IMR-90 (cell line): ENCODE results near the gene NDUFB7. TPM values are rescaled to one million over a fixed set of nuclear protein-coding genes. Genes with fewer than 3 reads are reported as not detected.

Experiments used
- ATAC-seq: fragments of 200-7000 bp; cut with Tn5 transposase; 2 replicates; pipeline ENCODE4 v1.9.1; 2020; ENCODE audit warnings: low read depth, mild to moderate bottlenecking, moderate library complexity
- BruUV-seq: library from RNA; stranded (reverse); fragments of 400-500 nt; replicated peaks from 2 replicates; lab custom pipeline; 2021; lab: Mats Ljungman, UMichigan
- CTCF ChIA-PET: fragments of 300-600 bp; formaldehyde crosslinking; extraction: SDS; loops from one replicate; lab custom pipeline; 2021; ENCODE audit warnings: antibody characterized with exemption; lab: Yijun Ruan, JAX
- POLR2A ChIA-PET: fragments of 300-600 bp; sonication (Branson Sonifier 250); formaldehyde crosslinking; loops from one replicate; lab custom pipeline; 2022; ENCODE audit warnings: antibody characterized with exemption; ENCODE audit not compliant: unreplicated experiment; lab: Charles Lee
- DNase-seq: peaks from one replicate; pipeline ENCODE4 v3.0.0; 2013
- H2AFZ ChIP-seq: replicated peaks from 2 replicates; pipeline ENCODE3; 2013; ENCODE audit warnings: low read length, mild to moderate bottlenecking; ENCODE audit not compliant: poor library complexity
- H2AK5ac ChIP-seq: 2 replicates; pipeline ENCODE4 v1.6.1; 2013; ENCODE audit warnings: low read depth, low read length, inconsistent platforms
- H2AK9ac ChIP-seq: replicated peaks from 2 replicates; pipeline ENCODE3; 2013; ENCODE audit warnings: mild to moderate bottlenecking, low read depth, low read length, moderate library complexity; ENCODE audit not compliant: poor library complexity
- H2BK120ac ChIP-seq: 2 replicates; pipeline ENCODE4 v1.6.1; 2013; ENCODE audit warnings: low read depth, low read length, inconsistent platforms
- H2BK15ac ChIP-seq: 3 replicates; pipeline ENCODE4 v1.6.1; 2013; ENCODE audit warnings: low read depth, low read length, inconsistent platforms
- H2BK20ac ChIP-seq: 2 replicates; pipeline ENCODE4 v1.6.1; 2013; ENCODE audit warnings: low read depth, mild to moderate bottlenecking, inconsistent platforms, low read length, moderate library complexity
- H2BK5ac ChIP-seq: 2 replicates; pipeline ENCODE4 v1.6.1; 2013; ENCODE audit warnings: mild to moderate bottlenecking, low read depth, low read length, inconsistent platforms; ENCODE audit not compliant: poor library complexity, severe bottlenecking
- H3K14ac ChIP-seq: replicated peaks from 2 replicates; pipeline ENCODE4 v1.6.1; 2013; ENCODE audit warnings: low read depth, low read length, inconsistent platforms
- H3K18ac ChIP-seq: 2 replicates; pipeline ENCODE4 v1.6.1; 2013; ENCODE audit warnings: low read depth, low read length, control low read depth
- H3K23ac ChIP-seq: 2 replicates; pipeline ENCODE4 v1.6.1; 2013; ENCODE audit warnings: low read depth, low read length, inconsistent platforms
- H3K27ac ChIP-seq: 2 replicates; pipeline ENCODE4 v1.5.1; 2013; ENCODE audit warnings: mild to moderate bottlenecking, control low read depth, low read length; ENCODE audit not compliant: insufficient read depth
- H3K27me3 ChIP-seq: 2 replicates; pipeline ENCODE4 v1.6.1; 2013; ENCODE audit warnings: low read length; ENCODE audit not compliant: control insufficient read depth, insufficient read depth
- H3K36me3 ChIP-seq: 2 replicates; pipeline ENCODE4 v1.6.1; 2013; ENCODE audit warnings: low read length, mixed read lengths; ENCODE audit not compliant: control insufficient read depth, insufficient read depth
- H3K4ac ChIP-seq: 2 replicates; pipeline ENCODE4 v1.6.1; 2013; ENCODE audit warnings: low read depth, low read length, inconsistent platforms
- H3K4me1 ChIP-seq: 2 replicates; pipeline ENCODE4 v1.6.1; 2013; ENCODE audit warnings: low read length, mixed read lengths; ENCODE audit not compliant: control insufficient read depth, insufficient read depth
- H3K4me2 ChIP-seq: 2 replicates; pipeline ENCODE4 v1.6.1; 2013; ENCODE audit warnings: low read depth, mild to moderate bottlenecking, control low read depth, low read length, moderate library complexity
- H3K4me3 ChIP-seq: 2 replicates; pipeline ENCODE4 v1.5.1; 2013; ENCODE audit warnings: low read depth, mild to moderate bottlenecking, control low read depth, low read length, moderate library complexity; ENCODE audit not compliant: insufficient read depth
- H3K56ac ChIP-seq: 2 replicates; pipeline ENCODE4 v1.6.1; 2013; ENCODE audit warnings: low read length, inconsistent platforms; ENCODE audit not compliant: insufficient read depth; ENCODE audit errors: extremely low read depth
- H3K79me1 ChIP-seq, 2 experiments: 2 replicates each; pipeline ENCODE4 v1.6.1; 2013; ENCODE audit warnings: low read length in 2 of 2, inconsistent platforms in 1 of 2, low read depth in 1 of 2
- H3K9ac ChIP-seq: 2 replicates; pipeline ENCODE4 v1.6.1; 2013; ENCODE audit warnings: low read depth, low read length, control low read depth
- H3K9me1 ChIP-seq: 2 replicates; pipeline ENCODE4 v1.6.1; 2013; ENCODE audit warnings: low read length, inconsistent platforms; ENCODE audit not compliant: insufficient read depth
- H3K9me3 ChIP-seq: 2 replicates; pipeline ENCODE4 v1.6.1; 2013; ENCODE audit warnings: low read length; ENCODE audit not compliant: control insufficient read depth, insufficient read depth
- H4K20me1 ChIP-seq: 2 replicates; pipeline ENCODE4 v1.6.1; 2013; ENCODE audit warnings: low read length, inconsistent platforms; ENCODE audit not compliant: insufficient read depth
- H4K5ac ChIP-seq: 2 replicates; pipeline ENCODE4 v1.6.1; 2013; ENCODE audit warnings: mild to moderate bottlenecking, low read depth, low read length, control low read depth
- H4K8ac ChIP-seq, 2 experiments: 2 replicates each; pipeline ENCODE4 v1.6.1; 2013; ENCODE audit warnings: low read depth in 2 of 2, low read length in 2 of 2, control low read depth in 1 of 2, inconsistent platforms in 1 of 2
- H4K91ac ChIP-seq: 2 replicates; pipeline ENCODE4 v1.6.1; 2013; ENCODE audit warnings: low read depth, low read length, inconsistent platforms; ENCODE audit not compliant: insufficient read depth
- BHLHE40 ChIP-seq: fragments of 150-350 bp; IDR thresholded peaks from 2 replicates; pipeline ENCODE4 v1.6.1; 2016; ENCODE audit warnings: mild to moderate bottlenecking, low read depth, low read length
- CEBPB ChIP-seq: IDR thresholded peaks from 2 replicates; pipeline ENCODE4 v1.6.1; 2012; ENCODE audit warnings: low read depth, low read length, improper control_type of control experiment
- CHD1 ChIP-seq: IDR thresholded peaks from 2 replicates; pipeline ENCODE4 v1.6.1; 2012; ENCODE audit warnings: low read depth, low read length, improper control_type of control experiment
- CTCF ChIP-seq: conservative IDR thresholded peaks from 2 replicates; pipeline ENCODE4 v1.5.1; 2012; ENCODE audit warnings: mild to moderate bottlenecking, low read depth, low read length, improper control_type of control experiment
- ELK1 ChIP-seq: fragments of 150-350 bp; IDR thresholded peaks from 2 replicates; pipeline ENCODE4 v1.6.1; 2016; ENCODE audit warnings: low read depth, mild to moderate bottlenecking, low read length, moderate library complexity, borderline replicate concordance
- FOS ChIP-seq: fragments of 150-350 bp; IDR thresholded peaks from 2 replicates; pipeline ENCODE4 v1.6.1; 2016; ENCODE audit warnings: low read depth, low read length
- MAFK ChIP-seq: IDR thresholded peaks from 2 replicates; pipeline ENCODE4 v1.6.1; 2012; ENCODE audit warnings: low read depth, low read length, improper control_type of control experiment
- MXI1 ChIP-seq: IDR thresholded peaks from 2 replicates; pipeline ENCODE4 v1.6.1; 2012; ENCODE audit warnings: low read depth, mild to moderate bottlenecking, low read length, moderate library complexity, borderline replicate concordance
- POLR2A ChIP-seq: IDR thresholded peaks from 2 replicates; pipeline ENCODE4 v1.6.1; 2012; ENCODE audit warnings: mild to moderate bottlenecking, low read depth, low read length
- RAD21 ChIP-seq: IDR thresholded peaks from 2 replicates; pipeline ENCODE4 v1.6.1; 2012; ENCODE audit warnings: low read length, improper control_type of control experiment
- RCOR1 ChIP-seq: IDR thresholded peaks from 2 replicates; pipeline ENCODE4 v1.6.1; 2012; ENCODE audit warnings: mild to moderate bottlenecking, low read length, improper control_type of control experiment; ENCODE audit not compliant: insufficient replicate concordance
- RFX5 ChIP-seq: IDR thresholded peaks from 2 replicates; pipeline ENCODE4 v1.8.0; 2012; ENCODE audit warnings: low read depth, mild to moderate bottlenecking, low read length, moderate library complexity
- SMC3 ChIP-seq: fragments of 150-350 bp; IDR thresholded peaks from 2 replicates; pipeline ENCODE4 v1.6.1; 2016; ENCODE audit warnings: low read depth, mild to moderate bottlenecking, antibody characterized with exemption, low read length, moderate library complexity
- USF2 ChIP-seq: fragments of 150-350 bp; IDR thresholded peaks from 2 replicates; pipeline ENCODE4 v1.6.1; 2017; ENCODE audit warnings: mild to moderate bottlenecking, antibody characterized with exemption, low read length, low read depth
- WGBS, 2 experiments: methylation state at CpG; one replicate each; pipeline versions ENCODE4 v1.1.5 to v1.1.7; 2013; ENCODE audit warnings: missing lambda C conversion rate in 2 of 2; ENCODE audit not compliant: insufficient read length in 1 of 2; ENCODE audit errors: extremely low coverage in 2 of 2; 5-methylcytosine and 5-hydroxymethylcytosine counted together
- dilution Hi-C: fragments of 300-500 bp; cut with HindIII; formaldehyde crosslinking; loops from one replicate; pipeline ENCODE4 v1.14.3; 2018; ENCODE audit warnings: low sequenced_read_pairs; ENCODE audit not compliant: unreplicated experiment
- in situ Hi-C: fragments of 300-500 bp; cut with MboI; formaldehyde crosslinking; loops from 3 replicates; pipeline ENCODE4 v1.14.3; 2019; ENCODE audit warnings: low sequenced_read_pairs, inconsistent platforms, mixed read lengths
- intact Hi-C: fragments of 100-400 bp; cut with micrococcal nuclease; formaldehyde crosslinking; loops from 2 replicates; pipeline ENCODE4 v1.10.0; 2022
- polyA plus RNA-seq, 3 experiments: library from polyadenylated mRNA; depleted of rRNA; stranded (reverse); fragments of >200 nt; gene quantifications; 2 replicates each; pipeline ENCODE4 v1.2.3, GENCODE V29; 2012; ENCODE audit warnings: low replicate concordance in 1 of 3
- total RNA-seq: library from RNA; depleted of rRNA; stranded (reverse); fragments of >200 nt; gene quantifications from 2 replicates; pipeline ENCODE4 v1.2.3, GENCODE V29; 2012

The NDUFB7 gene
- total and polyA plus RNA-seq, 2 of the 4 experiments (the other 2 are of a cell fraction): 436 to 523 TPM

- H3K4me3 ChIP-seq: peak within 1 kb of the TSS; percentile 80
- dilution Hi-C loops (no loop called here), in situ Hi-C loops (no loop called here), intact Hi-C loops (no loop called here)
- peaks cover 2% of the 10 kb centered on the region; the same call in 1 of the 2 replicates for H3K4me1 ChIP-seq
- H3K56ac ChIP-seq: peak within 1 kb of the TSS; percentile 47
- H3K9ac ChIP-seq: peak within 1 kb of the TSS; percentile 89
- H3K36me3 ChIP-seq: no peaks in the 10 kb centered on the region
- peak within 1 kb of the TSS; percentile 14; the same call in 1 of the 2 replicates for H3K18ac ChIP-seq
- peaks cover 10 to 36% of the 10 kb centered on the region in 2 experiments; a peak in 3 of 4 replicates for H3K79me1 ChIP-seq
- peak within 1 kb of the TSS; percentile 73 for H3K4ac ChIP-seq
- DNase-seq (peak; percentile 100), ATAC-seq (peak; percentile 99)
- peak within 1 kb of the TSS; percentile 78 for H3K27ac ChIP-seq
- no peak within 1 kb of the TSS for H2BK20ac ChIP-seq
- 0 out of 2 replicates have a peak within 1 kb of the TSS, but pooled peaks have one; percentile 13 for H2BK120ac ChIP-seq
- H4K5ac ChIP-seq: peak within 1 kb of the TSS; percentile 69
- H3K23ac ChIP-seq: peak within 1 kb of the TSS; percentile 77; the same call in 1 of the 2 replicates
- H2AK5ac ChIP-seq: peak within 1 kb of the TSS; percentile 34; the same call in 1 of the 2 replicates
- H3K4me2 ChIP-seq: peak within 1 kb of the TSS; percentile 92
- H3K9me3 ChIP-seq: no peaks in the 10 kb centered on the region
- H2BK5ac ChIP-seq: peak within 1 kb of the TSS; percentile 60
- peak within 1 kb of the TSS; percentile 87 for H2AK9ac ChIP-seq
- ChIA-PET CTCF (no interaction called here), POLR2A (no interaction called here)
- no peaks in the 10 kb centered on the region for H3K27me3 ChIP-seq
- peak within 1 kb of the TSS; percentile 10; the same call in 1 of the 2 replicates for H4K91ac ChIP-seq
- peaks cover 3% of the 10 kb centered on the region; the same call in 1 of the 2 replicates for H4K20me1 ChIP-seq
- no TSS peak for BruUV-seq
- H3K9me1 ChIP-seq: peaks cover 5% of the 10 kb centered on the region; the same call in 1 of the 2 replicates
- H4K8ac ChIP-seq: peak within 1 kb of the TSS; percentile 9 to 82; a peak in 3 of 4 replicates
- H2BK15ac ChIP-seq: peak within 1 kb of the TSS; percentile 25; the same call in 1 of the 3 replicates
- H2AFZ ChIP-seq: peak within 1 kb of the TSS; percentile 97
- 1% methylated on average over 29 of the region's 59 CpGs; no CpG with 5 or more reads in 1 of the 2 experiments for WGBS, 2 experiments
- H3K14ac ChIP-seq: peak within 1 kb of the TSS; percentile 66
- no peak for TF ChIP-seq ELK1
- no peak for TF ChIP-seq RCOR1
- TF ChIP-seq USF2: peak; percentile 60
- no peak for TF ChIP-seq CHD1
- no peak for TF ChIP-seq RAD21
- TF ChIP-seq CEBPB: peak; percentile 70
- TF ChIP-seq POLR2A: peak; percentile 93
- peak; percentile 45; the same call in 1 of the 2 replicates for TF ChIP-seq MXI1
- TF ChIP-seq SMC3: no peak
- no peak for TF ChIP-seq BHLHE40
- no peak for TF ChIP-seq FOS
- TF ChIP-seq CTCF: no peak
- peak; percentile 65 for TF ChIP-seq MAFK
- no peak for TF ChIP-seq RFX5
These were observed 42.4 kb downstream of the NDUFB7 start, which contains the start of gene TECR for GRCh38 chr19:14529254-14530004. TECR (plus strand) TSS chr19:14529594; CDS start chr19:14529697, 103 bp downstream.
